Measurements from ENCODE around the gene AHDC1.

AHDC1 gene

DNA sequence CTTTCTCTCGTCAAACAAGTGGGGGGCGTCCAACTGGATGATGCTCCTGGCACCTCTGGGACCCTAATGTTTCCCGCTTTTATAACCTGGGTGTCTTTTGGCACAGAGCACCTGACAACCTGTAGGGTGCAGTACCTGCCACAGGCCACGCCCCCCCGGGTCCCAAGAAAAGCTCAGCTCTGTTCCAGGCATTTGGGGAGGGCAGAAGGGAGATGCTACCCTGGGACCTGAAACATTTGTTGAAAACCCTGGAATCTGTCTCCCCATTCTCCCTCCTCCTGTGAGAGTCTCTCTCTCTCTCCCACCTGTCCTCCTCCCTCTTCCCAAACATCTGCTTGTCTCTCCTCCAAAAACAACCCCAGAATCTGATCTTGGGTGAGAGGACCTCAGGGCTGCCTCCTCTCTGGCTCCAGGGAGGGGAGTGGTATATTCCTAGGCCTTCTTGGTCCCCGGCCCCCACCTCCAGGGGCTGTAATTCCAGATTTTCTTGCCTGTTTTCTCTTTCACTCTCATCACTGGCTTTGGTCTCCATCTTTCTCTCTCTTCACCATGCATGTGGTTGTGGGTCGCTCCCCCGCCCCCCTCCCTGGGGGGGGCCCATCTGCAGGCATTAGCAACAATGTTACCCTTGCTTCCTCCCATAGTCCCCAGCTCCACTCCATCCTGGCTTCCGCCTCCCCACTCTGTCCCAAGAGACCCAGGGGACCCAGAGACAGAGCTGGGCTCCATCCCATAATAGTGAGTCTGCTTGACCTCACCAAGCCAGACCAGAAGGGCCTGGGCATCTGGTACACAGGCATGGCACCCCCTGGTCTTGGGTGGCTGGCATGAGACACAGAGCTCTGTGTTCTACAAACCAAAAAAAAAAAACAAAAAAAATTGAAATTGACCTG is 4.1 kb downstream of the AHDC1 start:
- CTCF ChIA-PET = interaction anchor here (0.6 to 4.3 kb wide), 16 partner anchors 9 to 1599 kb away, joined by 3 to 29 read pairs (median 4); no protein-coding TSS in a partner anchor
- peaks cover 0 to 7% of the 10 kb centered on the region in 2 experiments; a peak in 1 of 3 replicates for H3K36me3 ChIP-seq (ENCODE audit: control insufficient read depth in 2 of 2, insufficient read depth in 1 of 2, low read length in 2 of 2)
- peaks cover 25% of the 10 kb centered on the region for H3K4me1 ChIP-seq (ENCODE audit: control insufficient read depth, insufficient read depth, low read length)
- no peaks in the 10 kb centered on the region for H3K9me3 ChIP-seq (ENCODE audit: control insufficient read depth, insufficient read depth, low read depth, low read length)
- no peak overlapping the region for H3K4me3 ChIP-seq (ENCODE audit: low read depth, low read length)
- POLR2A ChIA-PET = interaction anchor here (0.5 to 4.2 kb wide), 7 partner anchors 23 to 1968 kb away, joined by 3 to 21 read pairs (median 5); partner anchors contain the start of gene WASF2
- H3K27ac ChIP-seq (ENCODE audit: extremely low read depth, low read depth, low read length) = no peak overlapping the region
- TF ChIP-seq, protein P1, sequence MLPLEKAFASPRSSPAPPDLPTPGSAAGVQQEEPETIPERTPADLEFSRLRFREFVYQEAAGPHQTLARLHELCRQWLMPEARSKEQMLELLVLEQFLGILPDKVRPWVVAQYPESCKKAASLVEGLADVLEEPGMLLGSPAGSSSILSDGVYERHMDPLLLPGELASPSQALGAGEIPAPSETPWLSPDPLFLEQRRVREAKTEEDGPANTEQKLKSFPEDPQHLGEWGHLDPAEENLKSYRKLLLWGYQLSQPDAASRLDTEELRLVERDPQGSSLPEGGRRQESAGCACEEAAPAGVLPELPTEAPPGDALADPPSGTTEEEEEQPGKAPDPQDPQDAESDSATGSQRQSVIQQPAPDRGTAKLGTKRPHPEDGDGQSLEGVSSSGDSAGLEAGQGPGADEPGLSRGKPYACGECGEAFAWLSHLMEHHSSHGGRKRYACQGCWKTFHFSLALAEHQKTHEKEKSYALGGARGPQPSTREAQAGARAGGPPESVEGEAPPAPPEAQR (tag by site-specific recombination; IDR thresholded peaks at IDR 0.05) = no peak
- TF ChIP-seq ZNF169 (tag by site-specific recombination; IDR thresholded peaks at IDR 0.05) (no peak), ZNF221 (tag by site-specific recombination; IDR thresholded peaks at IDR 0.05; ENCODE audit: borderline replicate concordance) (no peak), ZNF155 (tag by site-specific recombination; IDR thresholded peaks at IDR 0.05) (no peak), HOXC10 (CRISPR knock-in tag; IDR thresholded peaks at IDR 0.05) (no peak), BCL11B (tag by site-specific recombination; IDR thresholded peaks at IDR 0.05; ENCODE audit: low read depth) (no peak), ZFP37 (tag by site-specific recombination; IDR thresholded peaks at IDR 0.05) (no peak), ZNF324 (tag by site-specific recombination; IDR thresholded peaks at IDR 0.05) (no peak), GLIS1 (tag by site-specific recombination; IDR thresholded peaks at IDR 0.05) (peak; percentile 62), ZNF791 (tag by site-specific recombination; IDR thresholded peaks at IDR 0.05) (no peak), KLF10 (tag by site-specific recombination; IDR thresholded peaks at IDR 0.05) (no peak), ZNF362 (tag by site-specific recombination; IDR thresholded peaks at IDR 0.05) (no peak), ZNF398 (tag by site-specific recombination; IDR thresholded peaks at IDR 0.05) (no peak), SCRT2 (tag by site-specific recombination; IDR thresholded peaks at IDR 0.05) (peak; percentile 86), ZNF544 (tag by site-specific recombination; IDR thresholded peaks at IDR 0.05) (no peak), PRDM4 (tag by site-specific recombination; IDR thresholded peaks at IDR 0.05) (no peak), SP3 (tag by site-specific recombination; IDR thresholded peaks at IDR 0.05) (no peak), ZNF280C (tag by site-specific recombination; IDR thresholded peaks at IDR 0.05) (no peak), ZNF423 (tag by site-specific recombination; IDR thresholded peaks at IDR 0.05) (0 out of 2 replicates have a peak, but pooled peaks have one; percentile 15), ZNF335 (tag by site-specific recombination; conservative IDR thresholded peaks at IDR 0.05) (peak; percentile 59), ZNF10 (tag by site-specific recombination; IDR thresholded peaks at IDR 0.05) (no peak), ZNF792 (tag by site-specific recombination; IDR thresholded peaks at IDR 0.05) (no peak), YY2 (tag by site-specific recombination; IDR thresholded peaks at IDR 0.05) (no peak), ZNF394 (tag by site-specific recombination; IDR thresholded peaks at IDR 0.05; ENCODE audit: borderline replicate concordance) (no peak), ZNF624 (tag by site-specific recombination; IDR thresholded peaks at IDR 0.05) (no peak)
